ENCODE data around the gene CSMD2.

Gene CSMD2

DNA sequence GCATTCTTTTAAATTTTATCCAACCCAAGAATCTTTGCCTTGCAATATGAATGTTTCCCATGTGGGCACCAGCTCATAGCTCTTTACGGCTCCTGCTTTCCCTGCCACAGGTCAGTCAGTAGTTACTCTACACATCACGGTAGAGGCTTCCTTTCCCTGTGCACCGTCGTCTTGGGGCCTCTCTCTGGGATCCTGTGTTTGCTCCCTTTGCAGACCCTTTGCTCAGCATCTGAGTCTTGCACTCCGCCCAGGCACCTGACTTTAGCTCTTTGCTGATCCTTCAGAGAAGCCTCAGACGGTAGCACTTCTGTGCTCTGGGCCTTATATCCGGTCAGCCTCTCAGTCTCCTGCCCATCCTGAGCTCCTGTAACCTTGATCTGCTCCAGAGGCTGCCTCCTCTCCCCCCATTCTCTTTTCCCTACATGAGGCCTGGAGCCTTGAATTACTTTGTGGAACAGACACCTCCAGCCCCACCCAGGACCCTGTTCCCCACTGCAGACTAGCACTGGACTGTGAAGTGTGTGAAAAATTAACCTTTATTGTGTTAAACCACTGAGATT, 484.7 kb downstream of the CSMD2 start:
- DNase-seq (ENCODE audit: low spot score), result no peak

- DNase-seq (ENCODE audit: low spot score), result no peak
Measured at GRCh38 chr1:33670567-33670966, 494.5 kb downstream of the CSMD2 start.

- DNase-seq (ENCODE audit: low spot score), result no peak
Measured at GRCh38 chr1:33668695-33669094, 496.3 kb downstream of the CSMD2 start.

DNA sequence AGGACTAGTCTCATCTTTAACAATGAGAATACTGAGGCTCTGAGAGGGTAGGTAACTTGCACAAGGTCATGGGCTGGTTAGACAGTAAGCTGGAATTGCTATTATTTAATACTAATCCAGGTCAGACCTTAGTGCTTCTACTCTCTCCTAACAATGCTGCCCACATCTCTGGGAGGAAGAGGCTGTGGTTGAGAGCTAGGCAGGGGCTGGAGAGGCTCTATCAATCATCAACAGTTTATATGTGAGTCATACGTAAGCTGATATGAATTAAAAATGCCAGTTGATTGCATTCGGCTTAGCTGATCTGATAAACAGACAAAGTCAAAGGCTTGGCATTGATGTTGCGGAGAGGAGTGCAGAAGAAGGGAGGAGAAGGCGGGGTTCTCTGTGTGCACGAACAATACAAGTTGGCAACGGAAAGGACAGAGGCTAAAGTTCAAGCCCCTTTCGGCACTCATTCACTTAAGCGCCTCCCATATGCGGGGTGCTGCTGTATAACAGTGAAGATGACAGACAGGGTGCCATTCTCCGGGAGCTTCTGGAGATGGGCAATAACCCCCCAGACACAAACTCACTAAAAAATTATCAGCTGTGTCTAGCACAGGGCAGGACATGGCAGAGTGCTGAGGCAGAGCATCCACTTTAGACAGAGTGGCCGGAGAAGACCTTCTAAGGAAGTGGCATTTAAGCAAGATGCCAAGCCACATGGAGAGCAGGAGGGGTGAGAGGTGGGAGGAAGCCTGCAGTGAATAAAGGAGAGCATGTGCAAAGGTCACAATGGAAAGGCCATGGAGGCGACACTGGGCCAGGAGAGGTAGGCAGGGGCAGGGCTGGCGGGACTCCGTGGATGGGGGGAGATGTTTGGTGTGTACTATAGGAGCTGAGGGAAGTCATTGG, 497.4 kb downstream of the CSMD2 start:
- no peak for DNase-seq (ENCODE audit: low spot score)

DNA sequence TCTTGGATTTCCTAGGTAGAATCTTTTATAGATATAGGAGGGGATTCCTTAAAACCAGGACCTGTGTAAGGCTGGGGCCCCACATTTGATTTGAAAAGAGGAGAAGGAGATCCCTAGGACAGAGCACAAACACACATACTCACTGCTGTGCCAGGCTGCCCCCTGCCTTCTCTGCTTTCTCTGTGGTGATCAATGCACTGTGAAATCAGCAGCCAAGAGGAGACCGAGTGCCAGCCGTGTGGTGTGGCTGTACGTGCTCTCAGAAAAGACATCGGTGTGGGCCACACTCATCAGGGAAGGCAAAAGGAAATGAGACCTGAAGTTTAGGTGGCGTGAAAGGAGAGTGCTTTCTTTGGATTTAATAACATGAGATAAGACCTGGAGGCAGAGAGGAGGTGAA, 498.4 kb downstream of the CSMD2 start:
- no peak for DNase-seq (ENCODE audit: low spot score)

DNA sequence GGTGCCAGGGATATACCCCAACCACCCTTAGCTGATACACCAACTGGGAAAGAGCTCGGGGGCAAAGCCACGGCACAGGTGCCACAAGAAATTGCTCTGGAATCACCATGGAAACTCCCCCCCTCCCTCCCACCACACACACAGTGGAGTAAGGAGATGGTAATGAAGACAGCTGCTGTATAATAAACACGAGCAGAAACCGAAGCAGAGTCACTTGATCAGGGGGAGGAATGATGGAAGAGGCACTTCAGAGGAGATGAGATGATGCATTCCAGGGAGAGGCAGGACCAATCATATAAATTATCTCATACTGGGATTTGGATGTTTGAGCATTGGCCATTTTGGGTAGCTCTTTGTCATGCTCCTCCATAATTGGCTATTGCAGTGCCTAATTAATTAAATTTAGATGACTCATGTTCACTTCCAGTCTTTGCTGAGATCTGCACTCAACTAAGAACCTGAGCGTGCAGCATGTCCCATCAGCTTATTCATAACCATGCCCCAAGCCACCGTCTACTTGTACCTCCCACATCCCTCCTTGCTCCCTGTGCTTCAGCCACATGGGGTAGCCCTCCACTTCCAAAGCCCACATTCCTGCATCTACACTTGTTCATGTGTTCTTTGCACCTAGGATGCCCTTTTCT, 503.1 kb downstream of the CSMD2 start:
- no peak for DNase-seq (ENCODE audit: low spot score)

GRCh38 chr1:33660956-33661355, 504.1 kb downstream of the CSMD2 start:
- DNase-seq (ENCODE audit: low spot score), result no peak

- no peak for DNase-seq (ENCODE audit: low spot score)
Measured at GRCh38 chr1:33660244-33660643, 504.8 kb downstream of the CSMD2 start.

DNA sequence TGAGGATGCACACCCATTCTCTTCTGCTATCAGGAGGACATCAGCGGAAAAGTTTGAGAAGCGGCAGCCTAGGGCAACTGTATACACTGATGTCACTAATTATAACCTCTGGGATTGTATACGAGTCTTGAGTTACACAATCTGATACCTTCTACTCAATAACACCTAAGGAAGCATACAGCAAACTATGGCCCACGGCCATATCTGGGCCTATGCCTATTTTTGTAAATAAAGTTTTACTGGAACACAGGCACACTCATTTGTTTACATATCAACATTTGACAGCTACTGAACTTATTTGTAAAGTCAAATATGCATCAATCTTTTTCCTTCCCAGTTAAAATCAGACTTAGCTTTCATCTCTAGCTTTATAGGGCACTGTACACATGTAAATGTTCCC, 505.4 kb downstream of the CSMD2 start:
- DNase-seq (ENCODE audit: low spot score), result no peak

DNA sequence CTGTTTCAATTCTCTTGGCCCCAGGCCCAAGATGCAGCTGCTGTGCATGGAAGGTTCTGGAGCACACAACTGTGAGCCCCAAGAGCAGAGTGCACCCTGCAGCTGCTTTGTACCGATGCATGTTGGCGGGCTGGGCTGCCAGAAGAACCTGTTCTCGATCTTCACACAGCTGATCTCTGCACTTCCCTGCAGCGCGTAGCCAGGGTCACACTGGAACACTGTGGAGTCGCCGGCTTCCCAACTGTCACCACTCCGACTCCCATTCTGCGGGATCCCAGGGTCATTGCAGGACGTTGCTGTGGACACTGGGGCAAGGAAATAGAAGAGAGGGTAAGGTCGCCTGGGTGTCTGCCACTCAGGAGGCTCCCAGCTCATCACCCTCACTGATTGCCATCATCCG, 507.2 kb downstream of the CSMD2 start:
- DNase-seq (ENCODE audit: low spot score), result no peak

- no peak for DNase-seq (ENCODE audit: low spot score)
Measured at GRCh38 chr1:33656467-33657005, 508.5 kb downstream of the CSMD2 start.

- no peak for DNase-seq (ENCODE audit: low spot score)
Measured at GRCh38 chr1:33655496-33655895, 509.5 kb downstream of the CSMD2 start.

- DNase-seq (ENCODE audit: low spot score), result no peak
Measured at GRCh38 chr1:33654267-33654834, 510.7 kb downstream of the CSMD2 start.

- no peak for DNase-seq (ENCODE audit: low spot score)
Measured at GRCh38 chr1:33653226-33653625, 511.8 kb downstream of the CSMD2 start.

GRCh38 chr1:33650708-33651107, 514.3 kb downstream of the CSMD2 start:
- DNase-seq (ENCODE audit: low spot score), result no peak

DNA sequence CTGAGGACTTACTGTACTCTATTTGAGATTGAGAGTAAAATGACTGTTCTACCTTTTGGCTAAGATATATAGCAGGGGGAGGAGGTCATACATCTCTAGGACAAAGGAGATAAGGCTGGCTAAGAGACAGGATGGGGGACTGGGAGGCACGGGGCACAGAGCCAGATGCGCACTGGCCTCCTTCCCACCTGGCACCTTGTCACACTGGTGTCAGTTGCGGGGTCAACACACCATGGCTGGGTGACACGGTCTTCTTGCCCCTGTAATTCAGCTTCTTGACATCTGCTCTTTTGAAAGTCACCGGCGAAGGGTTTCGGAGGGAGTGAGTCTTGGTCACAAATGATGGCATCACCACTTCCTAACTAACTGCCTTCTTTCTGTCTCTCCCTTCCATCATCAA, 515.3 kb downstream of the CSMD2 start:
- DNase-seq (ENCODE audit: low spot score), result no peak

GRCh38 chr1:33643216-33643615, 521.8 kb downstream of the CSMD2 start:
- DNase-seq (ENCODE audit: low spot score), result no peak

GRCh38 chr1:33641104-33641830, 523.8 kb downstream of the CSMD2 start:
- no peak for DNase-seq (ENCODE audit: low spot score)

GRCh38 chr1:33640114-33640660, 524.8 kb downstream of the CSMD2 start:
- no peak for DNase-seq (ENCODE audit: low spot score)

- DNase-seq (ENCODE audit: low spot score), result no peak
Measured at GRCh38 chr1:33637846-33638440, 527.1 kb downstream of the CSMD2 start.

GRCh38 chr1:33636209-33636608, 528.8 kb downstream of the CSMD2 start:
- no peak for DNase-seq (ENCODE audit: low spot score)

Data from D341Med (cell line).